ENCODE measurements around the gene LY6G6F. TPM values are rescaled to one million over a fixed set of nuclear protein-coding genes. Genes with fewer than 3 reads are reported as not detected.

LY6G6F gene
- total and polyA plus RNA-seq, 2 experiments from 2014 or later: not detected

GRCh38 chr6:31749301-31750036 lies 42.8 kb downstream of the LY6G6F start:
- Histone ChIP-seq H3K27ac (no peak overlapping the region), H2AFZ (no peak overlapping the region), H3K9me3 (ENCODE audit: low read depth) (no peaks in the 10 kb centered on the region), H3K9me2 (ENCODE audit: insufficient read depth) (no peaks in the 10 kb centered on the region), H3K36me3 (ENCODE audit: low read depth) (no peaks in the 10 kb centered on the region), H3K27me3 (replicated peaks; ENCODE audit: insufficient read depth) (no peaks in the 10 kb centered on the region), H3K4me1 (ENCODE audit: insufficient read depth) (peaks cover 10% of the 10 kb centered on the region), H3K4me2 (ENCODE audit: unreplicated experiment) (no peak overlapping the region), H3K9ac (no peak overlapping the region), H3K4me3 (no peak overlapping the region), H3K79me2 (ENCODE audit: insufficient read depth) (no peaks in the 10 kb centered on the region), H3F3A (ENCODE audit: insufficient read depth) (peaks cover 13% of the 10 kb centered on the region), H4K20me1 (ENCODE audit: insufficient read depth) (no peaks in the 10 kb centered on the region)
- in situ Hi-C loops (cut with MboI): no loop called here
- no peak for DNase-seq
- TF ChIP-seq EZH2phosphoT487 (IDR thresholded peaks at IDR 0.05; ENCODE audit: insufficient read depth, low read depth): no peak
- TF ChIP-seq EZH2 (IDR thresholded peaks at IDR 0.05; ENCODE audit: insufficient read depth, poor library complexity, severe bottlenecking): no peak
- WGBS, 2 experiments (ENCODE audit: low coverage in 1 of 2, low lambda C conversion rate in 2 of 2, missing lambda C conversion rate in 2 of 2): 93% methylated on average over 8 of the region's 8 CpGs

- DNase-seq: no peak
- no peaks in the 10 kb centered on the region for H3K36me3 ChIP-seq (ENCODE audit: low read depth)
- WGBS, 2 experiments (ENCODE audit: low coverage in 1 of 2, low lambda C conversion rate in 2 of 2, missing lambda C conversion rate in 2 of 2): 94 to 95% methylated on average over 7 of the region's 7 CpGs
- no peak overlapping the region for H3K9ac ChIP-seq
- H3K4me1 ChIP-seq (ENCODE audit: insufficient read depth): peaks cover 10% of the 10 kb centered on the region
- H4K20me1 ChIP-seq (ENCODE audit: insufficient read depth): no peaks in the 10 kb centered on the region
- in situ Hi-C loops (cut with MboI): no loop called here
- H3K4me2 ChIP-seq (ENCODE audit: unreplicated experiment): no peak overlapping the region
- no peaks in the 10 kb centered on the region for H3K9me3 ChIP-seq (ENCODE audit: low read depth)
- no peaks in the 10 kb centered on the region for H3K9me2 ChIP-seq (ENCODE audit: insufficient read depth)
- H3K79me2 ChIP-seq (ENCODE audit: insufficient read depth): no peaks in the 10 kb centered on the region
- no peak overlapping the region for H2AFZ ChIP-seq
- no peaks in the 10 kb centered on the region for H3K27me3 ChIP-seq (replicated peaks; ENCODE audit: insufficient read depth)
- peaks cover 13% of the 10 kb centered on the region for H3F3A ChIP-seq (ENCODE audit: insufficient read depth)
- H3K4me3 ChIP-seq: no peak overlapping the region
- TF ChIP-seq EZH2 (IDR thresholded peaks at IDR 0.05; ENCODE audit: insufficient read depth, poor library complexity, severe bottlenecking) (no peak), EZH2phosphoT487 (IDR thresholded peaks at IDR 0.05; ENCODE audit: insufficient read depth, low read depth) (no peak)
- no peak overlapping the region for H3K27ac ChIP-seq
Observed at GRCh38 chr6:31750411-31751022, 43.9 kb downstream of the LY6G6F start.

GRCh38 chr6:31752739-31753319 lies 46.2 kb downstream of the LY6G6F start:
- H3K4me2 ChIP-seq (ENCODE audit: unreplicated experiment): peak overlapping the region; percentile 26

GRCh38 chr6:31758281-31758680 lies 51.6 kb downstream of the LY6G6F start:
- Histone ChIP-seq H3K36me3 (ENCODE audit: low read depth) (no peaks in the 10 kb centered on the region), H3K9me3 (ENCODE audit: low read depth) (no peaks in the 10 kb centered on the region), H3K9me2 (ENCODE audit: insufficient read depth) (no peaks in the 10 kb centered on the region), H3K4me2 (ENCODE audit: unreplicated experiment) (no peak overlapping the region), H3K4me3 (no peak overlapping the region), H3F3A (ENCODE audit: insufficient read depth) (peaks cover 4% of the 10 kb centered on the region; the same call in 1 of the 2 replicates), H2AFZ (no peak overlapping the region), H3K4me1 (ENCODE audit: insufficient read depth) (peaks cover 2% of the 10 kb centered on the region), H3K27me3 (replicated peaks; ENCODE audit: insufficient read depth) (no peaks in the 10 kb centered on the region), H4K20me1 (ENCODE audit: insufficient read depth) (no peaks in the 10 kb centered on the region), H3K9ac (no peak overlapping the region), H3K79me2 (ENCODE audit: insufficient read depth) (no peaks in the 10 kb centered on the region), H3K27ac (no peak overlapping the region)
- in situ Hi-C loops (cut with MboI): no loop called here
- no peak for DNase-seq
- 93 to 100% methylated on average over 2 of the region's 2 CpGs for WGBS, 2 experiments (ENCODE audit: low coverage in 1 of 2, low lambda C conversion rate in 2 of 2, missing lambda C conversion rate in 2 of 2)
- TF ChIP-seq EZH2 (IDR thresholded peaks at IDR 0.05; ENCODE audit: insufficient read depth, poor library complexity, severe bottlenecking) (no peak), EZH2phosphoT487 (IDR thresholded peaks at IDR 0.05; ENCODE audit: insufficient read depth, low read depth) (no peak)

More at GRCh38 chr6:31752739-31753319, 46.2 kb downstream of the LY6G6F start:
- H3K27me3 ChIP-seq (replicated peaks; ENCODE audit: insufficient read depth): no peaks in the 10 kb centered on the region
- no peaks in the 10 kb centered on the region for H3K36me3 ChIP-seq (ENCODE audit: low read depth)
- H3K9ac ChIP-seq: peak overlapping the region; percentile 14; the same call in 1 of the 2 replicates
- H3K27ac ChIP-seq: peak overlapping the region; percentile 47
- no peaks in the 10 kb centered on the region for H3K9me3 ChIP-seq (ENCODE audit: low read depth)
- no peak for TF ChIP-seq EZH2phosphoT487 (IDR thresholded peaks at IDR 0.05; ENCODE audit: insufficient read depth, low read depth)
- no peak for TF ChIP-seq EZH2 (IDR thresholded peaks at IDR 0.05; ENCODE audit: insufficient read depth, poor library complexity, severe bottlenecking)
- no peak overlapping the region for H3K4me3 ChIP-seq
- no peaks in the 10 kb centered on the region for H4K20me1 ChIP-seq (ENCODE audit: insufficient read depth)
- H3K79me2 ChIP-seq (ENCODE audit: insufficient read depth): no peaks in the 10 kb centered on the region
- H3K4me1 ChIP-seq (ENCODE audit: insufficient read depth): peaks cover 10% of the 10 kb centered on the region
- no peaks in the 10 kb centered on the region for H3K9me2 ChIP-seq (ENCODE audit: insufficient read depth)
- peak; percentile 91 for DNase-seq
- 30 to 38% methylated on average over 8 of the region's 8 CpGs for WGBS, 2 experiments (ENCODE audit: low coverage in 1 of 2, low lambda C conversion rate in 2 of 2, missing lambda C conversion rate in 2 of 2)
- H3F3A ChIP-seq (ENCODE audit: insufficient read depth): peaks cover 13% of the 10 kb centered on the region
- no peak overlapping the region for H2AFZ ChIP-seq
- in situ Hi-C loops (cut with MboI): no loop called here

Small RNAs within 50 kb of the gene (microRNA-seq; reads per million reads assigned to microRNA genes)
- gene MIR4646 (ENCODE audit: borderline number of aligned reads): not detected

Small RNAs within 50 kb of the gene (small RNA-seq; reads per million reads assigned to genes)
- gene LY6G6D (ENCODE audit: low read depth, low replicate concordance): not detected
- gene MIR4646 (ENCODE audit: low read depth, low replicate concordance): not detected
- not detected for gene RF00019 (ENCODE audit: low read depth, low replicate concordance)
- gene RNU6-850P (ENCODE audit: low read depth, low replicate concordance): not detected

Other genes with a start within 250 kb of the LY6G6F start
Only the 30 nearest of the 39 such genes appear.
- 20.4 and 22.9 TPM in 2 replicates for gene NFKBIL1, start 159.3 kb upstream of the LY6G6F start, total RNA-seq (2014; rRNA removed; shearing (Covaris generic))
- gene NFKBIL1, start 159.3 kb upstream of the LY6G6F start, polyA plus RNA-seq (2016; fragmentation: Nextera tagmentation; extraction: Ambion mirVana): 12.3 and 15.0 TPM in 2 replicates
- not detected in 2 replicates for gene LTA, start 134.6 kb upstream of the LY6G6F start, total RNA-seq (2014; rRNA removed; shearing (Covaris generic))
- not detected in 2 replicates for gene LTA, start 134.6 kb upstream of the LY6G6F start, polyA plus RNA-seq (2016; fragmentation: Nextera tagmentation; extraction: Ambion mirVana)
- gene TNF, start 131.3 kb upstream of the LY6G6F start, total RNA-seq (2014; rRNA removed; shearing (Covaris generic)): not detected in 2 replicates
- 0.11 TPM in 1 of 2 replicates, not detected in the other for gene TNF, start 131.3 kb upstream of the LY6G6F start, polyA plus RNA-seq (2016; fragmentation: Nextera tagmentation; extraction: Ambion mirVana)
- not detected in 2 replicates for gene LTB, start 124.4 kb upstream of the LY6G6F start, total RNA-seq (2014; rRNA removed; shearing (Covaris generic))
- 0.23 TPM in 1 of 2 replicates, not detected in the other for gene LTB, start 124.4 kb upstream of the LY6G6F start, polyA plus RNA-seq (2016; fragmentation: Nextera tagmentation; extraction: Ambion mirVana)
- gene LST1, start 120.6 kb upstream of the LY6G6F start, total RNA-seq (2014; rRNA removed; shearing (Covaris generic)): not detected in 2 replicates
- gene LST1, start 120.6 kb upstream of the LY6G6F start, polyA plus RNA-seq (2016; fragmentation: Nextera tagmentation; extraction: Ambion mirVana): not detected in 2 replicates
- gene NCR3, start 113.9 kb upstream of the LY6G6F start, total RNA-seq (2014; rRNA removed; shearing (Covaris generic)): not detected in 2 replicates
- not detected in 2 replicates for gene NCR3, start 113.9 kb upstream of the LY6G6F start, polyA plus RNA-seq (2016; fragmentation: Nextera tagmentation; extraction: Ambion mirVana)
- gene AIF1, start 91.6 kb upstream of the LY6G6F start, total RNA-seq (2014; rRNA removed; shearing (Covaris generic)): not detected in 2 replicates
- gene AIF1, start 91.6 kb upstream of the LY6G6F start, polyA plus RNA-seq (2016; fragmentation: Nextera tagmentation; extraction: Ambion mirVana): not detected in 2 replicates
- 46.0 and 50.5 TPM in 2 replicates for gene PRRC2A, start 86.2 kb upstream of the LY6G6F start, total RNA-seq (2014; rRNA removed; shearing (Covaris generic))
- 42.5 and 47.2 TPM in 2 replicates for gene PRRC2A, start 86.2 kb upstream of the LY6G6F start, polyA plus RNA-seq (2016; fragmentation: Nextera tagmentation; extraction: Ambion mirVana)
- 161 and 198 TPM in 2 replicates for gene BAG6, start 54.2 kb upstream of the LY6G6F start, total RNA-seq (2014; rRNA removed; shearing (Covaris generic))
- gene BAG6, start 54.2 kb upstream of the LY6G6F start, polyA plus RNA-seq (2016; fragmentation: Nextera tagmentation; extraction: Ambion mirVana): 88.2 and 90.8 TPM in 2 replicates
- 0.76 and 3.3 TPM in 2 replicates for gene APOM, start 51.0 kb upstream of the LY6G6F start, total RNA-seq (2014; rRNA removed; shearing (Covaris generic))
- gene APOM, start 51.0 kb upstream of the LY6G6F start, polyA plus RNA-seq (2016; fragmentation: Nextera tagmentation; extraction: Ambion mirVana): 5.6 and 5.9 TPM in 2 replicates
- 20.3 and 28.5 TPM in 2 replicates for gene C6orf47, start 46.1 kb upstream of the LY6G6F start, total RNA-seq (2014; rRNA removed; shearing (Covaris generic))
- gene C6orf47, start 46.1 kb upstream of the LY6G6F start, polyA plus RNA-seq (2016; fragmentation: Nextera tagmentation; extraction: Ambion mirVana): 19.4 and 19.5 TPM in 2 replicates
- gene GPANK1, start 41.9 kb upstream of the LY6G6F start, total RNA-seq (2014; rRNA removed; shearing (Covaris generic)): 10.6 and 11.3 TPM in 2 replicates
- gene GPANK1, start 41.9 kb upstream of the LY6G6F start, polyA plus RNA-seq (2016; fragmentation: Nextera tagmentation; extraction: Ambion mirVana): 19.3 and 20.0 TPM in 2 replicates
- gene CSNK2B, start 40.8 kb upstream of the LY6G6F start, total RNA-seq (2014; rRNA removed; shearing (Covaris generic)): 186 and 256 TPM in 2 replicates
- gene CSNK2B, start 40.8 kb upstream of the LY6G6F start, polyA plus RNA-seq (2016; fragmentation: Nextera tagmentation; extraction: Ambion mirVana): 224 and 229 TPM in 2 replicates
- 2.7 and 7.5 TPM in 2 replicates for gene LY6G5B, start 36.9 kb upstream of the LY6G6F start, total RNA-seq (2014; rRNA removed; shearing (Covaris generic))
- 3.9 and 5.9 TPM in 2 replicates for gene LY6G5B, start 36.9 kb upstream of the LY6G6F start, polyA plus RNA-seq (2016; fragmentation: Nextera tagmentation; extraction: Ambion mirVana)
- 1.7 TPM in 1 of 2 replicates, not detected in the other for gene LY6G5C, start 25.8 kb upstream of the LY6G6F start, total RNA-seq (2014; rRNA removed; shearing (Covaris generic))
- 5.0 and 5.1 TPM in 2 replicates for gene LY6G5C, start 25.8 kb upstream of the LY6G6F start, polyA plus RNA-seq (2016; fragmentation: Nextera tagmentation; extraction: Ambion mirVana)
- gene ABHD16A, start 3.5 kb upstream of the LY6G6F start, total RNA-seq (2014; rRNA removed; shearing (Covaris generic)): 54.0 and 59.9 TPM in 2 replicates
- 48.0 and 48.5 TPM in 2 replicates for gene ABHD16A, start 3.5 kb upstream of the LY6G6F start, polyA plus RNA-seq (2016; fragmentation: Nextera tagmentation; extraction: Ambion mirVana)
- gene LY6G6D, start 8.5 kb downstream of the LY6G6F start, total RNA-seq (2014; rRNA removed; shearing (Covaris generic)): not detected in 2 replicates
- gene LY6G6D, start 8.5 kb downstream of the LY6G6F start, polyA plus RNA-seq (2016; fragmentation: Nextera tagmentation; extraction: Ambion mirVana): not detected in 2 replicates
- not detected in 2 replicates for gene LY6G6C, start 14.9 kb downstream of the LY6G6F start, total RNA-seq (2014; rRNA removed; shearing (Covaris generic))
- gene LY6G6C, start 14.9 kb downstream of the LY6G6F start, polyA plus RNA-seq (2016; fragmentation: Nextera tagmentation; extraction: Ambion mirVana): not detected in 2 replicates
- gene MPIG6B, start 16.5 kb downstream of the LY6G6F start, total RNA-seq (2014; rRNA removed; shearing (Covaris generic)): not detected in 2 replicates
- gene MPIG6B, start 16.5 kb downstream of the LY6G6F start, polyA plus RNA-seq (2016; fragmentation: Nextera tagmentation; extraction: Ambion mirVana): not detected in 2 replicates
- gene DDAH2, start 22.4 kb downstream of the LY6G6F start, total RNA-seq (2014; rRNA removed; shearing (Covaris generic)): 76.6 and 93.3 TPM in 2 replicates
- 77.7 and 90.2 TPM in 2 replicates for gene DDAH2, start 22.4 kb downstream of the LY6G6F start, polyA plus RNA-seq (2016; fragmentation: Nextera tagmentation; extraction: Ambion mirVana)
- gene CLIC1, start 29.7 kb downstream of the LY6G6F start, total RNA-seq (2014; rRNA removed; shearing (Covaris generic)): 447 and 576 TPM in 2 replicates
- 784 and 791 TPM in 2 replicates for gene CLIC1, start 29.7 kb downstream of the LY6G6F start, polyA plus RNA-seq (2016; fragmentation: Nextera tagmentation; extraction: Ambion mirVana)
- gene MSH5, start 33.1 kb downstream of the LY6G6F start, total RNA-seq (2014; rRNA removed; shearing (Covaris generic)): 4.3 and 7.1 TPM in 2 replicates
- 2.0 and 2.9 TPM in 2 replicates for gene MSH5, start 33.1 kb downstream of the LY6G6F start, polyA plus RNA-seq (2016; fragmentation: Nextera tagmentation; extraction: Ambion mirVana)
- gene SAPCD1, start 55.8 kb downstream of the LY6G6F start, total RNA-seq (2014; rRNA removed; shearing (Covaris generic)): 2.5 TPM in 1 of 2 replicates, not detected in the other
- gene SAPCD1, start 55.8 kb downstream of the LY6G6F start, polyA plus RNA-seq (2016; fragmentation: Nextera tagmentation; extraction: Ambion mirVana): 0.85 and 1.3 TPM in 2 replicates
- 0.54 TPM in 1 of 2 replicates, not detected in the other for gene VWA7, start 70.5 kb downstream of the LY6G6F start, total RNA-seq (2014; rRNA removed; shearing (Covaris generic))
- gene VWA7, start 70.5 kb downstream of the LY6G6F start, polyA plus RNA-seq (2016; fragmentation: Nextera tagmentation; extraction: Ambion mirVana): 0.37 and 0.56 TPM in 2 replicates
- 47.6 and 66.4 TPM in 2 replicates for gene VARS1, start 88.9 kb downstream of the LY6G6F start, total RNA-seq (2014; rRNA removed; shearing (Covaris generic))
- 39.1 and 39.8 TPM in 2 replicates for gene VARS1, start 88.9 kb downstream of the LY6G6F start, polyA plus RNA-seq (2016; fragmentation: Nextera tagmentation; extraction: Ambion mirVana)
- 32.5 and 40.3 TPM in 2 replicates for gene LSM2, start 100.1 kb downstream of the LY6G6F start, total RNA-seq (2014; rRNA removed; shearing (Covaris generic))
- gene LSM2, start 100.1 kb downstream of the LY6G6F start, polyA plus RNA-seq (2016; fragmentation: Nextera tagmentation; extraction: Ambion mirVana): 48.4 and 52.3 TPM in 2 replicates
- gene HSPA1L, start 108.4 kb downstream of the LY6G6F start, total RNA-seq (2014; rRNA removed; shearing (Covaris generic)): 1.3 and 1.7 TPM in 2 replicates
- gene HSPA1L, start 108.4 kb downstream of the LY6G6F start, polyA plus RNA-seq (2016; fragmentation: Nextera tagmentation; extraction: Ambion mirVana): 0.85 and 0.91 TPM in 2 replicates
- 86.1 and 107 TPM in 2 replicates for gene HSPA1A, start 108.7 kb downstream of the LY6G6F start, total RNA-seq (2014; rRNA removed; shearing (Covaris generic))
- gene HSPA1A, start 108.7 kb downstream of the LY6G6F start, polyA plus RNA-seq (2016; fragmentation: Nextera tagmentation; extraction: Ambion mirVana): 67.5 and 76.3 TPM in 2 replicates
- gene HSPA1B, start 120.9 kb downstream of the LY6G6F start, total RNA-seq (2014; rRNA removed; shearing (Covaris generic)): 104 and 124 TPM in 2 replicates
- 58.0 and 61.3 TPM in 2 replicates for gene HSPA1B, start 120.9 kb downstream of the LY6G6F start, polyA plus RNA-seq (2016; fragmentation: Nextera tagmentation; extraction: Ambion mirVana)
- 38.3 and 40.2 TPM in 2 replicates for gene NEU1, start 156.0 kb downstream of the LY6G6F start, total RNA-seq (2014; rRNA removed; shearing (Covaris generic))
- 27.8 TPM in 2 replicates for gene NEU1, start 156.0 kb downstream of the LY6G6F start, polyA plus RNA-seq (2016; fragmentation: Nextera tagmentation; extraction: Ambion mirVana)